ENCODE results near the gene UTF1.

The UTF1 gene

DNA sequence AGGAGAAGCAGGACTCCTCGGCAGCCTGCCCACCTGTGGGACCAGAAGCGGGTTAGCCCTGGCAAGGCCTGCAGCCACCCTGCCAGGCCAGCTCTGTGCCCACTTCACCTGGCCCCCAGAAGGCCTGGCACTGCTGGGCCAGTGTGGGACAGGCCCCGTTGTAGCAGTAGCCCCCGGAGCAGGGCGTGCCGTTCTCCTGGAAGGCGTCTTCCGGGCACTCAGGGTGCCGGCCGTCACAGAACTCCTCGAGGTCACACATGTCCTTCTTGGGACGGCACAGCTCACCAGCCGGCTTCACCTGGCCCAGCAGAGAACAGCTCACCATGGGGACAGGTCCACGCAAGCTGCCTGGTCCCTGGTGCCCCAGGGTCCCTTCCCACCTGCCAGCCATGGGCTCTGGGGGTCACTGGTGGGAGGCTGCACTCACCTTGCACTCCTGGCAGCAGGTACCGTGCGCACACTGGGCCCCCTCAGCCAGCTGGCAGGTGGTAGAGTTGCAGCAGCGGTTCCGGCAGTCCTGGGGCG, 40.8 kb downstream of the UTF1 start:
- WGBS (ENCODE audit: insufficient coverage) = 97% methylated on average over 19 of the region's 19 CpGs
- CTCF ChIA-PET = interaction anchor here (1.0 to 1.3 kb wide), 2 partner anchors 9 kb away, joined by 4 read pairs; no protein-coding TSS in a partner anchor
- Histone ChIP-seq H3K27ac (ENCODE audit: insufficient read depth in 1 of 2, low read depth in 1 of 2, low read length in 2 of 2, poor library complexity in 1 of 2, severe bottlenecking in 2 of 2) (no peak overlapping the region), H3K27me3 (replicated peaks in 2 of 5; ENCODE audit: control insufficient read depth in 4 of 5, insufficient read depth in 5 of 5, low read length in 4 of 5) (no peaks in the 10 kb centered on the region), H3K36me3 (ENCODE audit: control insufficient read depth in 4 of 4, insufficient read depth in 4 of 4, low read length in 3 of 4) (peaks cover 0 to 78% (median 35%) of the 10 kb centered on the region in 4 experiments), H3K4me1 (ENCODE audit: control extremely low read depth in 1 of 4, control insufficient read depth in 4 of 4, insufficient read depth in 4 of 4, low read length in 3 of 4) (peaks cover 0 to 22% (median 17%) of the 10 kb centered on the region in 4 experiments), H3K4me3 (ENCODE audit: control insufficient read depth in 1 of 7, extremely low read depth in 1 of 7, insufficient read depth in 4 of 7, low read depth in 2 of 7, low read length in 6 of 7) (no peak overlapping the region), H3K9me3 (ENCODE audit: control extremely low read depth in 1 of 5, control insufficient read depth in 4 of 5, insufficient read depth in 2 of 5, low read depth in 1 of 5, low read length in 4 of 5) (no peaks in the 10 kb centered on the region)
- DNase-seq = no peak
- POLR2A ChIA-PET = no interaction called here

- H3K4me1 ChIP-seq (ENCODE audit: control extremely low read depth in 1 of 4, control insufficient read depth in 4 of 4, insufficient read depth in 4 of 4, low read length in 3 of 4) = peaks cover 0 to 30% (median 26%) of the 10 kb centered on the region in 4 experiments
- ChIA-PET CTCF (no interaction called here), POLR2A (interaction anchor here (5.8 kb wide), 1 partner anchor 8 kb away, joined by 63 read pairs; no protein-coding TSS in a partner anchor)
- 90% methylated on average over 32 of the region's 35 CpGs for WGBS (ENCODE audit: insufficient coverage)
- H3K27me3 ChIP-seq (replicated peaks in 2 of 5; ENCODE audit: control insufficient read depth in 4 of 5, insufficient read depth in 5 of 5, low read length in 4 of 5) = no peaks in the 10 kb centered on the region
- no peak for DNase-seq
- no peak overlapping the region for H3K4me3 ChIP-seq (ENCODE audit: control insufficient read depth in 1 of 7, extremely low read depth in 1 of 7, insufficient read depth in 4 of 7, low read depth in 2 of 7, low read length in 6 of 7)
- no peaks in the 10 kb centered on the region for H3K9me3 ChIP-seq (ENCODE audit: control extremely low read depth in 1 of 5, control insufficient read depth in 4 of 5, insufficient read depth in 2 of 5, low read depth in 1 of 5, low read length in 4 of 5)
- H3K36me3 ChIP-seq (ENCODE audit: control insufficient read depth in 4 of 4, insufficient read depth in 4 of 4, low read length in 3 of 4) = peaks cover 0 to 69% (median 33%) of the 10 kb centered on the region in 4 experiments
- no peak overlapping the region for H3K27ac ChIP-seq (ENCODE audit: insufficient read depth in 1 of 2, low read depth in 1 of 2, low read length in 2 of 2, poor library complexity in 1 of 2, severe bottlenecking in 2 of 2)
Observed at GRCh38 chr10:133271521-133272300, 41.7 kb downstream of the UTF1 start.

- ChIA-PET POLR2A (interaction anchor here (5.8 kb wide), 1 partner anchor 9 kb away, joined by 63 read pairs; no protein-coding TSS in a partner anchor), CTCF (no interaction called here)
- DNase-seq = no peak
- Histone ChIP-seq H3K27me3 (replicated peaks in 2 of 5; ENCODE audit: control insufficient read depth in 4 of 5, insufficient read depth in 5 of 5, low read length in 4 of 5) (no peaks in the 10 kb centered on the region), H3K4me3 (ENCODE audit: control insufficient read depth in 1 of 7, extremely low read depth in 1 of 7, insufficient read depth in 4 of 7, low read depth in 2 of 7, low read length in 6 of 7) (no peak overlapping the region), H3K36me3 (ENCODE audit: control insufficient read depth in 4 of 4, insufficient read depth in 4 of 4, low read length in 3 of 4) (peaks cover 0 to 63% (median 30%) of the 10 kb centered on the region in 4 experiments), H3K9me3 (ENCODE audit: control extremely low read depth in 1 of 5, control insufficient read depth in 4 of 5, insufficient read depth in 2 of 5, low read depth in 1 of 5, low read length in 4 of 5) (no peaks in the 10 kb centered on the region), H3K4me1 (ENCODE audit: control extremely low read depth in 1 of 4, control insufficient read depth in 4 of 4, insufficient read depth in 4 of 4, low read length in 3 of 4) (peaks cover 0 to 37% (median 33%) of the 10 kb centered on the region in 4 experiments), H3K27ac (ENCODE audit: insufficient read depth in 1 of 2, low read depth in 1 of 2, low read length in 2 of 2, poor library complexity in 1 of 2, severe bottlenecking in 2 of 2) (no peak overlapping the region)
- WGBS (ENCODE audit: insufficient coverage) = 94% methylated on average over 20 of the region's 29 CpGs
Observed at GRCh38 chr10:133272301-133272963, 42.4 kb downstream of the UTF1 start.

DNA sequence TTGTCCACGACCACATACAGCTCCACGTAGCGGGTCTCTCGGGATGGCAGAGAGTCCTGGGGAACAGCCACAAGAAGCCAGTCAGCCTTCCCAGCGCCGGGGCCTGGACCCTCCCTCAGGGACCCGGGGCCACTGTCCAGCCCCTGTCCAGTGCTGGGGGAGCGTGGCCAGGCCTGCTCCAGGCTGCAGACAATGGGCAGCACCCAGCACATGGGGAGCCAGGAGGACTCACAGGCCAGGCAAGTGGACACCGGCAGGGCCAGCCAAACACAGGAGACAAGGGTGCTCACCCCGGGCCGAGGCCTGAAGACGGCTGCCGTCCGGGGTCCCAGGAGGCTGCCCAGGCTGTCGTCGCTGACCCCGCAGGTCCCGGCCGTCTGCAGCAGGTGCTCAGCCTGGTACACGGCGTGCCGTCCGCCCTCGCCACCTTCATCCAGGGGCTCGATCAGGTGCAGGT, 43.0 kb downstream of the UTF1 start:
- no peak overlapping the region for H3K27ac ChIP-seq (ENCODE audit: insufficient read depth in 1 of 2, low read depth in 1 of 2, low read length in 2 of 2, poor library complexity in 1 of 2, severe bottlenecking in 2 of 2)
- CTCF ChIA-PET = no interaction called here
- H3K9me3 ChIP-seq (ENCODE audit: control extremely low read depth in 1 of 5, control insufficient read depth in 4 of 5, insufficient read depth in 2 of 5, low read depth in 1 of 5, low read length in 4 of 5) = no peaks in the 10 kb centered on the region

GRCh38 chr10:133273534-133274143, 43.6 kb downstream of the UTF1 start:
- DNase-seq = no peak
- whole genome bisulfite sequencing (ENCODE audit: insufficient coverage) = 96% methylated on average over 25 of the region's 28 CpGs
- ChIA-PET POLR2A (interaction anchor here (5.8 kb wide), 1 partner anchor 10 kb away, joined by 63 read pairs; no protein-coding TSS in a partner anchor), CTCF (no interaction called here)
- Histone ChIP-seq H3K9me3 (ENCODE audit: control extremely low read depth in 1 of 5, control insufficient read depth in 4 of 5, insufficient read depth in 2 of 5, low read depth in 1 of 5, low read length in 4 of 5) (no peaks in the 10 kb centered on the region), H3K4me3 (ENCODE audit: control insufficient read depth in 1 of 7, extremely low read depth in 1 of 7, insufficient read depth in 4 of 7, low read depth in 2 of 7, low read length in 6 of 7) (no peak overlapping the region), H3K4me1 (ENCODE audit: control extremely low read depth in 1 of 4, control insufficient read depth in 4 of 4, insufficient read depth in 4 of 4, low read length in 3 of 4) (peaks cover 6 to 49% (median 45%) of the 10 kb centered on the region in 4 experiments), H3K27ac (ENCODE audit: insufficient read depth in 1 of 2, low read depth in 1 of 2, low read length in 2 of 2, poor library complexity in 1 of 2, severe bottlenecking in 2 of 2) (no peak overlapping the region), H3K27me3 (replicated peaks in 2 of 5; ENCODE audit: control insufficient read depth in 4 of 5, insufficient read depth in 5 of 5, low read length in 4 of 5) (no peaks in the 10 kb centered on the region), H3K36me3 (ENCODE audit: control insufficient read depth in 4 of 4, insufficient read depth in 4 of 4, low read length in 3 of 4) (peaks cover 0 to 52% (median 26%) of the 10 kb centered on the region in 4 experiments)

More for the DNA sequence above, 43.0 kb downstream of the UTF1 start:
- Histone ChIP-seq H3K4me3 (ENCODE audit: control insufficient read depth in 1 of 7, extremely low read depth in 1 of 7, insufficient read depth in 4 of 7, low read depth in 2 of 7, low read length in 6 of 7) (no peak overlapping the region), H3K36me3 (ENCODE audit: control insufficient read depth in 4 of 4, insufficient read depth in 4 of 4, low read length in 3 of 4) (peaks cover 0 to 59% (median 28%) of the 10 kb centered on the region in 4 experiments), H3K4me1 (ENCODE audit: control extremely low read depth in 1 of 4, control insufficient read depth in 4 of 4, insufficient read depth in 4 of 4, low read length in 3 of 4) (peaks cover 3 to 42% (median 39%) of the 10 kb centered on the region in 4 experiments), H3K27me3 (replicated peaks in 2 of 5; ENCODE audit: control insufficient read depth in 4 of 5, insufficient read depth in 5 of 5, low read length in 4 of 5) (no peaks in the 10 kb centered on the region)
- POLR2A ChIA-PET = interaction anchor here (5.8 kb wide), 1 partner anchor 9 kb away, joined by 63 read pairs; no protein-coding TSS in a partner anchor
- no peak for DNase-seq
- 98% methylated on average over 13 of the region's 25 CpGs for WGBS (ENCODE audit: insufficient coverage)

DNA sequence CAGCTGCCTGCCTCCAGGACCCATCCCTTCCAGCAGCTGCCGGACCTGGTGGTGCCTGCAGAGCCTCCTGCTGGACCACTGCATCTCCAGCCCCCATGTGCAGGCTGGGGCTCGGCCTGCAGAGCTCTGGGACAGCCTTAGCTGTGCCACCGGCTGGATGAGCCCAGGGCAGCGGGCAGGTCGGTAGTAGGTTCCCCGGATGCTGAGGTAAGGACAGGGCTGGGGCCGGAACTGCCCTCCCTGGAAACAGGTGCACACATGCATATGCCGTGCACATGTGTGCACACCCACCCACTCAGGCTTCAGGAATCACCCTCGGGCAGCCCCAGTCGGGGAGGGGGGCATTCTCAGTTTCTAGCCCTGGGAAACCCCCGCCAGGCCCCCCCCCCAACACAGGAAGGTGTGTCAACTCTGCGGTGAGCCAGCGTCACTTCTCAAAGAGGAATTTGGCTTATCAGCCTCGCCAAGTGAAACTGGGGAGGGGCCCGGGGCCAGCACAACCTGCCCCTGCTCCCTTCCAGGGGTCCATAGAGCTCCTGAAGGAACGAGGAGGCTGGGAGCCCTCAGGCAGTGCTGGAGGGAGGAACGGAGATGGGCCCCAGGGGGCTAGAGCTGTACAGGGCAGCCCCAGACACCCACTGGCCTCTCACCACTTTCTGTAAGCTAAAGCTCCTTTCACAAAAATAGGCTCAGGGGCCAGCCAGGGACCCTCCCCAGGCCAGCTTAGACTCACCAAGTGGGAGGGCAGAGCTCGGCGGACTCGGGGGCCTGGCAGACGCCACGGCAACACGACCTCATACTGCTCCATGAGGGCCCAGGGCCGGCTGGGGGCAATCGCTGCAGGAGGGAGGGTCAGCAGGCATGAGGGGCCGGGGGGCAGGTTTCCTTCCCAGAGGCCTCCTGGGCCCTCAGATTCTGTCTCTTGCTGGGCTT, 45.0 kb downstream of the UTF1 start:
- no peaks in the 10 kb centered on the region for H3K9me3 ChIP-seq (ENCODE audit: control extremely low read depth in 1 of 5, control insufficient read depth in 4 of 5, insufficient read depth in 2 of 5, low read depth in 1 of 5, low read length in 4 of 5)
- ChIA-PET CTCF (interaction anchor here (0.8 to 7.1 kb wide), 10 partner anchors 9 to 132 kb away, joined by 3 to 112 read pairs (median 8); no protein-coding TSS in a partner anchor), POLR2A (interaction anchor here (0.7 to 5.8 kb wide), 7 partner anchors 11 to 103 kb away, joined by 3 to 63 read pairs (median 3); partner anchors contain the start of genes TUBGCP2 and ZNF511)
- peaks cover 9 to 63% (median 59%) of the 10 kb centered on the region in 4 experiments for H3K4me1 ChIP-seq (ENCODE audit: control extremely low read depth in 1 of 4, control insufficient read depth in 4 of 4, insufficient read depth in 4 of 4, low read length in 3 of 4)
- H3K27me3 ChIP-seq (replicated peaks in 2 of 5; ENCODE audit: control insufficient read depth in 4 of 5, insufficient read depth in 5 of 5, low read length in 4 of 5) = no peaks in the 10 kb centered on the region
- peaks cover 0 to 38% (median 18%) of the 10 kb centered on the region in 4 experiments for H3K36me3 ChIP-seq (ENCODE audit: control insufficient read depth in 4 of 4, insufficient read depth in 4 of 4, low read length in 3 of 4)
- DNase-seq = peak; percentile 87 to 97 (median 96)
- H3K4me3 ChIP-seq (ENCODE audit: control insufficient read depth in 1 of 7, extremely low read depth in 1 of 7, insufficient read depth in 4 of 7, low read depth in 2 of 7, low read length in 6 of 7) = peak overlapping the region; percentile 57 to 91 (median 72)
- H3K27ac ChIP-seq (ENCODE audit: insufficient read depth in 1 of 2, low read depth in 1 of 2, low read length in 2 of 2, poor library complexity in 1 of 2, severe bottlenecking in 2 of 2) = peak overlapping the region; percentile 80 to 86
- WGBS (ENCODE audit: insufficient coverage) = 2% methylated on average over 21 of the region's 26 CpGs
